Adrenal gland (tissue), 12 donors: ENCODE measurements around the gene EFCC1. TPM values are rescaled to one million over a fixed set of nuclear protein-coding genes. Genes with fewer than 3 reads are reported as not detected.

Experiments used
- DNase-seq, 7 donors: peaks; one replicate each; pipeline ENCODE4 v3.0.0-alpha.2; 2019 to 2020
- H3K27ac ChIP-seq, 5 donors: fragments of 200-600 bp; sonication (generic) in 4 of 5; 1 replicate in 3 of 5; 2 replicates in 2 of 5; pipeline versions ENCODE4 v1.5.1 to v1.8.0; 2016 to 2020; ENCODE audit warnings: mild to moderate bottlenecking in 1 of 5
- H3K27me3 ChIP-seq: fragments of 200-600 bp; 2 replicates; pipeline ENCODE4 v1.8.0; 2021
- H3K36me3 ChIP-seq, 2 donors: fragments of 200-600 bp; replicated peaks in 1 of 2; 1 replicate in 1 of 2; 2 replicates in 1 of 2; pipeline versions ENCODE4 v1.5.1 to v1.8.0; 2018 to 2022
- H3K4me1 ChIP-seq, 2 donors: fragments of 200-600 bp; replicated peaks in 1 of 2; 1 replicate in 1 of 2; 2 replicates in 1 of 2; pipeline versions ENCODE4 v1.5.1 to v1.8.0; 2018 to 2021
- H3K4me3 ChIP-seq, 4 donors: fragments of 200-600 bp; sonication (generic) in 3 of 4; one replicate each; pipeline ENCODE4 v1.5.1; 2016 to 2018
- H3K9me3 ChIP-seq, 3 donors: fragments of 200-600 bp; sonication (generic) in 1 of 3; replicated peaks in 1 of 3; 1 replicate in 2 of 3; 2 replicates in 1 of 3; pipeline versions ENCODE4 v1.5.1 to v1.8.0; 2016 to 2021
- CTCF ChIP-seq, 6 experiments: fragments of 450-650 bp in 4 of 6; fragments of 200-600 bp in 2 of 6; sonication (generic) in 1 of 6; IDR thresholded peaks; 1 replicate in 5 of 6; 2 replicates in 1 of 6; pipeline versions ENCODE4 v1.5.1 to v1.8.0; 2016 to 2021; ENCODE audit warnings: antibody characterized with exemption in 6 of 6, mild to moderate bottlenecking in 2 of 6, moderate library complexity in 1 of 6
- POLR2A ChIP-seq, 2 donors: fragments of 450-650 bp; IDR thresholded peaks; one replicate each; pipeline ENCODE4 v1.6.1; 2017; ENCODE audit warnings: antibody characterized with exemption in 2 of 2, mild to moderate bottlenecking in 2 of 2, moderate library complexity in 1 of 2
- WGBS, 4 donors: extraction: QIAGEN DNeasy Blood & Tissue Kit in 2 of 4; methylation state at CpG; one replicate each; pipeline versions ENCODE4 v1.1.5 to v1.1.7; 2013 to 2017; 5-methylcytosine and 5-hydroxymethylcytosine counted together
- intact Hi-C, 2 donors: fragments of 100-400 bp; cut with DNase I; formaldehyde crosslinking; loops; one replicate each; pipeline versions ENCODE4 v1.14.1 to v1.15.0; 2022 to 2023
- polyA plus RNA-seq, 3 donors: library from polyadenylated mRNA; stranded (reverse); fragments of 200-250 nt in 2 of 3; fragments of 350-450 nt in 1 of 3; fragmentation: Illumina TruSeq in 1 of 3; extraction: RNeasy Lipid Tissue Mini Kit (QIAGEN cat#74804) in 1 of 3; gene quantifications; one replicate each; pipeline ENCODE4 v1.2.3, GENCODE V29; 2013 to 2014
- total RNA-seq, 9 donors: library from RNA; depleted of rRNA in 4 of 9; stranded (reverse); fragments of >200 nt in 4 of 9; fragments of 120-200 nt in 1 of 9; fragmentation: NEBNext Ultra II Directional in 1 of 9; extraction: Animal tissue kit (Norgen Biotek cat#: 25700) in 1 of 9; gene quantifications; one replicate each; pipeline versions ENCODE4 v1.1.0 to v1.2.4, GENCODE V29; 2013 to 2023
- donor health status: healthy with polysubstance abuse.
- donor health status: Bipolar disorder and iron deficiency.
- donor health status: DM: yes; HTN: yes; CAD: no.
- donor health status: DM: no; HTN: no; CAD: no.
- donor health status: DM: no; HTN: no; CAD: no.
- donor health status: DM: yes; HTN: yes; CAD: no.

EFCC1 gene
- total and polyA plus RNA-seq, 12 donors = 0.46 to 6.0 (median 1.8) TPM

GRCh38 chr3:129007792-129008191 is 6.7 kb downstream of the EFCC1 start:
- TF ChIP-seq POLR2A (IDR thresholded peaks at IDR 0.05) (no peak), CTCF (IDR thresholded peaks at IDR 0.05) (no peak)
- no peak overlapping the region for H3K4me3 ChIP-seq
- H3K27me3 ChIP-seq = peaks cover 13% of the 10 kb centered on the region
- H3K9me3 ChIP-seq = no peaks in the 10 kb centered on the region
- H3K36me3 ChIP-seq = no peaks in the 10 kb centered on the region
- H3K27ac ChIP-seq = no peak overlapping the region
- intact Hi-C loops = no loop called here
- 56 to 70% (median 66%) methylated on average over 2 of the region's 2 CpGs for WGBS, 4 donors
- H3K4me1 ChIP-seq = peaks cover 0 to 7% of the 10 kb centered on the region in 2 donors
- no peak for DNase-seq

- Histone ChIP-seq H3K27ac (no peak overlapping the region), H3K4me1 (peaks cover 0 to 7% of the 10 kb centered on the region in 2 donors), H3K27me3 (no peaks in the 10 kb centered on the region), H3K4me3 (no peak overlapping the region), H3K9me3 (no peaks in the 10 kb centered on the region), H3K36me3 (no peaks in the 10 kb centered on the region)
- 87 to 100% (median 96%) methylated on average over 2 of the region's 2 CpGs for WGBS, 4 donors
- no peak for TF ChIP-seq POLR2A (IDR thresholded peaks at IDR 0.05)
- TF ChIP-seq CTCF (IDR thresholded peaks at IDR 0.05) = no peak
- DNase-seq = no peak
- intact Hi-C loops = no loop called here
These were observed 8.2 kb downstream of the EFCC1 start for GRCh38 chr3:129009266-129009665.

- Histone ChIP-seq H3K9me3 (no peaks in the 10 kb centered on the region), H3K27ac (no peak overlapping the region), H3K4me1 (peaks cover 0 to 3% of the 10 kb centered on the region in 2 donors), H3K27me3 (no peaks in the 10 kb centered on the region), H3K36me3 (no peaks in the 10 kb centered on the region), H3K4me3 (no peak overlapping the region)
- intact Hi-C loops = no loop called here
- 39 to 68% (median 64%) methylated on average over 5 to 9 of the region's 9 CpGs for WGBS, 4 donors
- TF ChIP-seq CTCF (IDR thresholded peaks at IDR 0.05) = no peak
- TF ChIP-seq POLR2A (IDR thresholded peaks at IDR 0.05) = no peak
- no peak for DNase-seq
These were observed 9.3 kb downstream of the EFCC1 start for GRCh38 chr3:129010310-129010956.

- Histone ChIP-seq H3K27me3 (no peaks in the 10 kb centered on the region), H3K4me1 (peaks cover 0 to 15% of the 10 kb centered on the region in 2 donors), H3K4me3 (no peak overlapping the region), H3K9me3 (no peaks in the 10 kb centered on the region), H3K27ac (no peak overlapping the region), H3K36me3 (no peaks in the 10 kb centered on the region)
- intact Hi-C loops = no loop called here
- WGBS, 4 donors = 94 to 100% (median 99%) methylated on average over 2 to 3 of the region's 3 CpGs
- TF ChIP-seq CTCF (IDR thresholded peaks at IDR 0.05) (no peak), POLR2A (IDR thresholded peaks at IDR 0.05) (no peak)
- no peak for DNase-seq
These were observed 12.4 kb downstream of the EFCC1 start for GRCh38 chr3:129013491-129013891.
